B cell (primary cell): ENCODE data around the gene DNAAF8. TPM values are rescaled to one million over a fixed set of nuclear protein-coding genes. Genes with fewer than 3 reads are reported as not detected.

ENCODE experiments used
- ATAC-seq: fragments of 200-7000 bp; cut with Tn5 transposase; one replicate; pipeline ENCODE4 v1.10.0; 2021; ENCODE audit warnings: low read depth, mild to moderate bottlenecking, moderate number of reproducible peaks, moderate library complexity
- CTCF ChIA-PET: fragments of 350-600 bp; sonication (Branson Sonifier 250); formaldehyde crosslinking; loops from one replicate; lab custom pipeline; 2021; ENCODE audit warnings: antibody characterized with exemption, inconsistent platforms; lab: Charles Lee
- POLR2A ChIA-PET: fragments of 350-600 bp; sonication (Branson Sonifier 250); formaldehyde crosslinking; loops from one replicate; lab custom pipeline; 2021; ENCODE audit warnings: antibody characterized with exemption; lab: Charles Lee
- DNase-seq: peaks from one replicate; pipeline ENCODE4 v3.0.0; 2013
- H2AFZ ChIP-seq: 2 replicates; pipeline ENCODE4 v1.6.1; 2012; ENCODE audit warnings: mild to moderate bottlenecking, low read depth, low read length; ENCODE audit not compliant: insufficient read depth, poor library complexity, severe bottlenecking
- H3K27ac ChIP-seq, 2 donors: 1 replicate in 1 of 2; 2 replicates in 1 of 2; pipeline ENCODE4 v1.5.1; 2012 to 2013; ENCODE audit warnings: low read length in 2 of 2, mild to moderate bottlenecking in 2 of 2, moderate library complexity in 1 of 2
- H3K27me3 ChIP-seq, 4 experiments: fragments of 200-600 bp in 1 of 4; sonication (generic) in 1 of 4; replicated peaks in 1 of 4; 1 replicate in 2 of 4; 2 replicates in 2 of 4; pipeline versions ENCODE4 v1.6.1 to v1.7.0; 2013 to 2016; ENCODE audit warnings: low read length in 3 of 4, mild to moderate bottlenecking in 2 of 4, mixed read lengths in 1 of 4, moderate library complexity in 1 of 4; ENCODE audit not compliant: insufficient read depth in 4 of 4, control insufficient read depth in 3 of 4; ENCODE audit errors: control extremely low read depth in 1 of 4
- H3K36me3 ChIP-seq, 2 experiments: replicated peaks in 1 of 2; 1 replicate in 1 of 2; 2 replicates in 1 of 2; pipeline versions ENCODE4 v1.6.1 to v1.7.1; 2013; ENCODE audit warnings: low read length in 1 of 2; ENCODE audit not compliant: insufficient read depth in 2 of 2, control insufficient read depth in 1 of 2; ENCODE audit errors: control extremely low read depth in 1 of 2, extremely low read depth in 1 of 2
- H3K4me1 ChIP-seq, 2 donors: fragments of 200-600 bp in 1 of 2; sonication (generic) in 1 of 2; 1 replicate in 1 of 2; 2 replicates in 1 of 2; pipeline versions ENCODE4 v1.5.1 to v1.6.1; 2013 to 2017; ENCODE audit warnings: low read length in 2 of 2; ENCODE audit not compliant: control insufficient read depth in 2 of 2, insufficient read depth in 2 of 2
- H3K4me2 ChIP-seq: replicated peaks from 2 replicates; pipeline ENCODE3; 2012; ENCODE audit warnings: mild to moderate bottlenecking, low read depth, low read length; ENCODE audit not compliant: poor library complexity, severe bottlenecking
- H3K4me3 ChIP-seq, 5 experiments: fragments of 200-600 bp in 1 of 5; sonication (generic) in 1 of 5; 1 replicate in 3 of 5; 2 replicates in 2 of 5; pipeline versions ENCODE4 v1.5.1 to v1.7.0; 2011 to 2016; ENCODE audit warnings: low read length in 4 of 5, mild to moderate bottlenecking in 4 of 5, low read depth in 2 of 5, control low read depth in 1 of 5, moderate library complexity in 1 of 5; ENCODE audit not compliant: insufficient read depth in 1 of 5; ENCODE audit errors: control extremely low read depth in 1 of 5, extremely low read depth in 1 of 5
- H3K79me2 ChIP-seq: fragments of 200-600 bp; sonication (generic); one replicate; pipeline ENCODE4 v1.6.0; 2016; ENCODE audit warnings: low read length; ENCODE audit not compliant: control insufficient read depth, insufficient read depth
- H3K9ac ChIP-seq: fragments of 200-600 bp; sonication (generic); 2 replicates; pipeline ENCODE4 v1.6.1; 2017; ENCODE audit warnings: mild to moderate bottlenecking, low read length, moderate library complexity
- H3K9me3 ChIP-seq, 3 donors: one replicate each; pipeline versions ENCODE4 v1.6.1 to v1.7.1; 2013; ENCODE audit warnings: low read length in 2 of 3; ENCODE audit not compliant: control insufficient read depth in 2 of 3, insufficient read depth in 1 of 3; ENCODE audit errors: control extremely low read depth in 1 of 3
- H4K20me1 ChIP-seq: 2 replicates; pipeline ENCODE4 v1.6.0; 2012; ENCODE audit warnings: mild to moderate bottlenecking, low read length; ENCODE audit not compliant: insufficient read depth, control insufficient read depth, poor library complexity, severe bottlenecking
- H3K27ac Mint-ChIP-seq: one replicate; pipeline ENCODE4 v1.8.0; 2021; ENCODE audit warnings: mixed read lengths
- H3K27me3 Mint-ChIP-seq: one replicate; pipeline ENCODE4 v1.8.0; 2021; ENCODE audit warnings: mixed read lengths
- H3K4me1 Mint-ChIP-seq: one replicate; pipeline ENCODE4 v1.8.0; 2021; ENCODE audit warnings: mixed read lengths
- H3K4me3 Mint-ChIP-seq: one replicate; pipeline ENCODE4 v1.8.0; 2021; ENCODE audit warnings: mixed read lengths
- H3K9me3 Mint-ChIP-seq: one replicate; pipeline ENCODE4 v1.8.0; 2022; ENCODE audit warnings: mixed read lengths; ENCODE audit not compliant: insufficient read depth
- EZH2 ChIP-seq: IDR thresholded peaks from 2 replicates; pipeline ENCODE4 v1.6.1; 2012; ENCODE audit warnings: borderline replicate concordance, low read depth, mild to moderate bottlenecking, moderate library complexity, low read length; ENCODE audit not compliant: insufficient read depth, poor library complexity, severe bottlenecking
- WGBS: methylation state at CpG from one replicate; pipeline ENCODE4 v1.1.5; 2013; ENCODE audit warnings: missing lambda C conversion rate; ENCODE audit not compliant: insufficient coverage; 5-methylcytosine and 5-hydroxymethylcytosine counted together
- intact Hi-C: fragments of 100-400 bp; cut with micrococcal nuclease; formaldehyde crosslinking; loops from one replicate; pipeline ENCODE4 v1.10.0; 2022
- polyA plus RNA-seq: library from polyadenylated mRNA; depleted of rRNA; stranded (reverse); fragments of >200 nt; gene quantifications from 2 replicates; pipeline ENCODE4 v1.2.3, GENCODE V29; 2012
- total RNA-seq, 2 donors: library from RNA; stranded (reverse); fragments of 120-200 nt in 1 of 2; gene quantifications; 1 replicate in 1 of 2; 2 replicates in 1 of 2; pipeline versions ENCODE4 v1.2.3 to v1.2.4, GENCODE V29; 2013 to 2022
- TF ChIP-seq, protein P1 (sequence below): fragments of 200-600 bp; IDR thresholded peaks from one replicate; pipeline ENCODE4 v1.8.0; 2022; ENCODE audit warnings: antibody characterized with exemption, mild to moderate bottlenecking

DNAAF8 gene
- total and polyA plus RNA-seq, 2 donors (not counting 1 experiment from before 2014, with no cell fraction given), result 0.09 to 0.44 TPM

- Mint-ChIP-seq H3K4me3 (no peak overlapping the region), H3K27ac (no peak overlapping the region), H3K4me1 (peaks cover 1% of the 10 kb centered on the region), H3K27me3 (no peaks in the 10 kb centered on the region), H3K9me3 (no peaks in the 10 kb centered on the region)
- intact Hi-C loops, result no loop called here
- H3K36me3 ChIP-seq, result no peaks in the 10 kb centered on the region
- 95% methylated on average over 2 of the region's 4 CpGs for WGBS
- no peak overlapping the region for H3K9ac ChIP-seq
- H3K79me2 ChIP-seq, result no peaks in the 10 kb centered on the region
- no peaks in the 10 kb centered on the region for H3K4me1 ChIP-seq
- H2AFZ ChIP-seq, result no peak overlapping the region
- no peaks in the 10 kb centered on the region for H3K27me3 ChIP-seq
- H3K4me3 ChIP-seq, result no peak overlapping the region
- ChIA-PET POLR2A (no interaction called here), CTCF (no interaction called here)
- no peaks in the 10 kb centered on the region for H3K9me3 ChIP-seq
- ATAC-seq (no peak), DNase-seq (no peak)
- H3K4me2 ChIP-seq, result no peak overlapping the region
- no peak overlapping the region for H3K27ac ChIP-seq
- no peak for TF ChIP-seq EZH2
- TF ChIP-seq, protein P1, sequence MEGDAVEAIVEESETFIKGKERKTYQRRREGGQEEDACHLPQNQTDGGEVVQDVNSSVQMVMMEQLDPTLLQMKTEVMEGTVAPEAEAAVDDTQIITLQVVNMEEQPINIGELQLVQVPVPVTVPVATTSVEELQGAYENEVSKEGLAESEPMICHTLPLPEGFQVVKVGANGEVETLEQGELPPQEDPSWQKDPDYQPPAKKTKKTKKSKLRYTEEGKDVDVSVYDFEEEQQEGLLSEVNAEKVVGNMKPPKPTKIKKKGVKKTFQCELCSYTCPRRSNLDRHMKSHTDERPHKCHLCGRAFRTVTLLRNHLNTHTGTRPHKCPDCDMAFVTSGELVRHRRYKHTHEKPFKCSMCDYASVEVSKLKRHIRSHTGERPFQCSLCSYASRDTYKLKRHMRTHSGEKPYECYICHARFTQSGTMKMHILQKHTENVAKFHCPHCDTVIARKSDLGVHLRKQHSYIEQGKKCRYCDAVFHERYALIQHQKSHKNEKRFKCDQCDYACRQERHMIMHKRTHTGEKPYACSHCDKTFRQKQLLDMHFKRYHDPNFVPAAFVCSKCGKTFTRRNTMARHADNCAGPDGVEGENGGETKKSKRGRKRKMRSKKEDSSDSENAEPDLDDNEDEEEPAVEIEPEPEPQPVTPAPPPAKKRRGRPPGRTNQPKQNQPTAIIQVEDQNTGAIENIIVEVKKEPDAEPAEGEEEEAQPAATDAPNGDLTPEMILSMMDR, result no peak
- no peaks in the 10 kb centered on the region for H4K20me1 ChIP-seq
These were observed 45.9 kb downstream of the DNAAF8 start for GRCh38 chr16:4780235-4780634.

- no peaks in the 10 kb centered on the region for H3K4me1 ChIP-seq
- H4K20me1 ChIP-seq, result no peaks in the 10 kb centered on the region
- POLR2A ChIA-PET, result no interaction called here
- CTCF ChIA-PET, result no interaction called here
- no peaks in the 10 kb centered on the region for H3K36me3 ChIP-seq
- peaks cover 1% of the 10 kb centered on the region for H3K4me1 Mint-ChIP-seq
- no peak overlapping the region for H3K4me3 ChIP-seq
- no peak overlapping the region for H3K4me2 ChIP-seq
- no peak overlapping the region for H3K9ac ChIP-seq
- 96% methylated on average over 19 of the region's 25 CpGs for WGBS
- no peak overlapping the region for H2AFZ ChIP-seq
- no peaks in the 10 kb centered on the region for H3K79me2 ChIP-seq
- H3K27me3 ChIP-seq, result no peaks in the 10 kb centered on the region
- no peaks in the 10 kb centered on the region for H3K9me3 ChIP-seq
- DNase-seq, result no peak
- H3K27me3 Mint-ChIP-seq, result no peaks in the 10 kb centered on the region
- no peak overlapping the region for H3K27ac Mint-ChIP-seq
- TF ChIP-seq, protein P1, result no peak
- no peak for TF ChIP-seq EZH2
- H3K9me3 Mint-ChIP-seq, result no peaks in the 10 kb centered on the region
- intact Hi-C loops, result no loop called here
- no peak overlapping the region for H3K4me3 Mint-ChIP-seq
- no peak overlapping the region for H3K27ac ChIP-seq
- no peak for ATAC-seq
These were observed 49.1 kb downstream of the DNAAF8 start for GRCh38 chr16:4783251-4783950.
